Ovary (tissue), 3 donors: ENCODE results near the gene SLC2A1.

Source experiments
- CTCF ChIP-seq, 3 donors: fragments of 450-650 bp in 2 of 3; fragments of 200-600 bp in 1 of 3; IDR thresholded peaks; one replicate each; pipeline versions ENCODE4 v1.5.1 to v1.8.0; 2016 to 2022; ENCODE audit warnings: antibody characterized with exemption in 3 of 3, mild to moderate bottlenecking in 1 of 3
- EP300 ChIP-seq: sonication (generic); formaldehyde crosslinking; IDR thresholded peaks from one replicate; pipeline ENCODE4 v1.6.1; 2017; ENCODE audit warnings: antibody characterized with exemption
- POLR2A ChIP-seq: fragments of 450-650 bp; IDR thresholded peaks from one replicate; pipeline ENCODE4 v1.6.1; 2017; ENCODE audit warnings: antibody characterized with exemption, mild to moderate bottlenecking, moderate library complexity
- donor health status: DM: no; HTN: no; CAD: no.

- TF ChIP-seq CTCF (IDR thresholded peaks at IDR 0.05) = no peak
- no peak for TF ChIP-seq EP300
- TF ChIP-seq POLR2A = no peak
Measured at GRCh38 chr1:42886046-42886739, 72.5 kb downstream of the SLC2A1 start.
